Measurements from ENCODE around the gene CLRN1.

DNA sequence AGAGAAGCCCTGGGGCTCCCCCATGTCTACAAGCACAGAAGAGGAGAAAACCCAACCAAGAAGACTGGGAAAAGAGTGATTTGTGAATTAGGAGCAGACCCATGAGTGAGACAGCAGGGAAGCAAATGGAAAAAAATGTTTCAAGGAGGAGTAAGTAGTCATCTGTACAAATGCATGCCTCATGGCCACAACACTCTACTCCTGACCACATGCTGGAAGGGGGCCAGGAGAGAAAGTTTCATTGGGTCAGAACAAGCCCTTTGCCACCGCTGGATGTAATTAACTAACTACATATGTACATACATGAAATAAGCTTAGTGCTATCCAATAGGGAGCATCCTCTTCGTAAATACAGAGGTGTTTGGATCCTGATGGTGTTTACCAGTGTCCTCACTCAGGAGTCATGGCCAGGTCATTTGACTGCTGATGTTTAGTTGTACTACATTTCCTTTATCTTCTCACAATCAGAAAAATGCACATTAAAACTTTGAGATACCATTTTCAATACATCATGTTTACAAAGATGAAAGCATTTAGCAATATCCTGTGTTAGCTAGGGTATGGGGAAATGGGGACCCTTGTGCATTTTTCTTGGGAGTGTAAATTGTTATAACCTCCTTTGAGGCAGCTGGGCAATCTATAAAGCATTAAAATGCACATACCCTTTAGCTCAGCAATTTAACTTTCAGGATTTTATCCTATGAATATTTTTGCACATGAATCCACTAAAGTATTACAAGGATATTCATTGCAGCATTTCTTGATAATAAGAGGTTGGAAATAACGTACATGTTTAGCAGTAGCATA lies 27.1 kb downstream of the CLRN1 start:
- TF ChIP-seq, protein P1, sequence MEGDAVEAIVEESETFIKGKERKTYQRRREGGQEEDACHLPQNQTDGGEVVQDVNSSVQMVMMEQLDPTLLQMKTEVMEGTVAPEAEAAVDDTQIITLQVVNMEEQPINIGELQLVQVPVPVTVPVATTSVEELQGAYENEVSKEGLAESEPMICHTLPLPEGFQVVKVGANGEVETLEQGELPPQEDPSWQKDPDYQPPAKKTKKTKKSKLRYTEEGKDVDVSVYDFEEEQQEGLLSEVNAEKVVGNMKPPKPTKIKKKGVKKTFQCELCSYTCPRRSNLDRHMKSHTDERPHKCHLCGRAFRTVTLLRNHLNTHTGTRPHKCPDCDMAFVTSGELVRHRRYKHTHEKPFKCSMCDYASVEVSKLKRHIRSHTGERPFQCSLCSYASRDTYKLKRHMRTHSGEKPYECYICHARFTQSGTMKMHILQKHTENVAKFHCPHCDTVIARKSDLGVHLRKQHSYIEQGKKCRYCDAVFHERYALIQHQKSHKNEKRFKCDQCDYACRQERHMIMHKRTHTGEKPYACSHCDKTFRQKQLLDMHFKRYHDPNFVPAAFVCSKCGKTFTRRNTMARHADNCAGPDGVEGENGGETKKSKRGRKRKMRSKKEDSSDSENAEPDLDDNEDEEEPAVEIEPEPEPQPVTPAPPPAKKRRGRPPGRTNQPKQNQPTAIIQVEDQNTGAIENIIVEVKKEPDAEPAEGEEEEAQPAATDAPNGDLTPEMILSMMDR (IDR thresholded peaks at IDR 0.05; ENCODE audit: poor library complexity, severe bottlenecking): no peak
- TF ChIP-seq SMC3 (conservative IDR thresholded peaks at IDR 0.05; ENCODE audit: poor library complexity) (no peak), TAF1 (IDR thresholded peaks at IDR 0.05; ENCODE audit: low read depth) (no peak), POLR2AphosphoS5 (IDR thresholded peaks at IDR 0.05) (no peak), RAD21 (conservative IDR thresholded peaks at IDR 0.05) (no peak), EZH2 (IDR thresholded peaks at IDR 0.05; ENCODE audit: borderline replicate concordance, insufficient read depth, low read length, poor library complexity, severe bottlenecking) (no peak), MXI1 (conservative IDR thresholded peaks at IDR 0.05; ENCODE audit: poor library complexity, severe bottlenecking) (no peak)

Data from neural cell (in vitro differentiated cells).